Muscle layer of duodenum (tissue), 2 donors: ENCODE results near the gene CYP11A1.
"Not testable (repeated sequence)": the region's sequence is repeated elsewhere in the genome, so short reads cannot be mapped to it uniquely, and the experiment has no call there.

Experiments
- H3K27ac ChIP-seq: one replicate; pipeline ENCODE4 v1.7.0; 2013; ENCODE audit warnings: mild to moderate bottlenecking, low read length
- H3K27me3 ChIP-seq: one replicate; pipeline ENCODE4 v1.7.0; 2013; ENCODE audit warnings: low read depth, mild to moderate bottlenecking, control low read depth, low read length
- H3K36me3 ChIP-seq, 2 donors: one replicate each; pipeline ENCODE4 v1.7.0; 2013; ENCODE audit warnings: low read length in 2 of 2, control low read depth in 1 of 2, mild to moderate bottlenecking in 1 of 2; ENCODE audit not compliant: insufficient read depth in 2 of 2, control insufficient read depth in 1 of 2
- H3K4me1 ChIP-seq, 2 donors: one replicate each; pipeline ENCODE4 v1.7.0; 2013; ENCODE audit warnings: low read length in 2 of 2, mild to moderate bottlenecking in 2 of 2, control low read depth in 1 of 2, moderate library complexity in 1 of 2; ENCODE audit not compliant: insufficient read depth in 2 of 2, control insufficient read depth in 1 of 2
- H3K4me3 ChIP-seq, 2 donors: one replicate each; pipeline ENCODE4 v1.7.0; 2013; ENCODE audit warnings: low read length in 2 of 2, low read depth in 1 of 2, mild to moderate bottlenecking in 1 of 2
- H3K9me3 ChIP-seq, 2 donors: one replicate each; pipeline ENCODE4 v1.7.0; 2013; ENCODE audit warnings: low read length in 2 of 2, control low read depth in 1 of 2, mild to moderate bottlenecking in 1 of 2; ENCODE audit not compliant: control insufficient read depth in 1 of 2
- donor health status: healthy.

The CYP11A1 gene

DNA sequence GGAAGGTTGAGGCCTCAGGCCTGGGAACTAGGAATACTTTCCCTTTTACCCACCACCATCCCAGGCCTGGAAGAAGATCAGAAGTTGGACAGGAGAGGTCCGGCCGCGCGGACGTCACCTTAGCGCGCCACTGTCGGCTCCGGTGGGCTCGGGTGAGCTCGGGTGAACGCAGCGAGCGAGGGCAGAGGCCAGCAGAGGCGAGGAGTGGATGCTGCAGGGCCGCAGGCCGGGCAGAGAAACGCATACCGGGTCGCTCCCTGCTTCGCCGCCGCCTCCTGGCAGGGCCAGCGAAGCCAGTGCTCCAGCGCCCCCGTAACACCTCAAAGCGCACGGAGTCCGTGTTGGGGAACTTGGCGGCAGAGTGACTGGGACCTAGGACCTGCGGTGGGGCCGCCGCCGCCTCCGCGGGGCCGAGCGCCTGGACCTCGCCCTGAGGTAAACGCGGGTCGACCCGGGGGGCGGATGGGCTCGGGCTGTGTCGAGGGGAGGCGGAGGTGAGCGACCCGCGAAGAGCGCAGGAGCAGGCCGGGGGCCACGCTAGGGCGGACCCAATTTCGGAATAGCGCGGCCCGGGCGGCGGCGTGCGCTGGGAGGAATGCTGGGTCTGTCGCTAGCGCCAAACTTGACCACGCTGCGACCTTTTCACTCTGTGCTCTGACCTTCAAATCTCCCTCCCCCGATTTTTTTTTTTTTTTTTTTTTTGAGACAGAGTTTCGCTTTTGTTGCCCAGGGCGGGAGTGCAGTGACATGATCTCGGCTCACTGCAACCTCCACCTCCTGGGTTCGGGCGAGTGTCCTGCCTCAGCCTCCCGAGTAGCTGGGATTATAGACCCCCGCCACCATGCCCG lies 1.6 kb downstream of the CYP11A1 start:
- no peaks in the 10 kb centered on the region for H3K36me3 ChIP-seq
- peak overlapping the region; percentile 37 to 71 for H3K4me3 ChIP-seq
- no peaks in the 10 kb centered on the region for H3K9me3 ChIP-seq
- H3K27me3 ChIP-seq = peaks cover 10% of the 10 kb centered on the region
- H3K27ac ChIP-seq = no peak overlapping the region
- H3K4me1 ChIP-seq = peaks cover 0 to 12% of the 10 kb centered on the region in 2 donors

GRCh38 chr15:74364936-74365597 lies 2.4 kb downstream of the CYP11A1 start:
- Histone ChIP-seq H3K4me3 (peak overlapping the region; percentile 37 to 71), H3K27me3 (peaks cover 10% of the 10 kb centered on the region), H3K9me3 (no peaks in the 10 kb centered on the region), H3K4me1 (peaks cover 0 to 12% of the 10 kb centered on the region in 2 donors), H3K36me3 (no peaks in the 10 kb centered on the region), H3K27ac (no peak overlapping the region)

- Histone ChIP-seq H3K4me1 (peaks cover 0 to 12% of the 10 kb centered on the region in 2 donors), H3K9me3 (no peaks in the 10 kb centered on the region), H3K36me3 (no peaks in the 10 kb centered on the region), H3K27ac (no peak overlapping the region), H3K27me3 (peaks cover 10% of the 10 kb centered on the region), H3K4me3 (no peak overlapping the region)
Measured at GRCh38 chr15:74362482-74362881, 5.0 kb downstream of the CYP11A1 start.

DNA sequence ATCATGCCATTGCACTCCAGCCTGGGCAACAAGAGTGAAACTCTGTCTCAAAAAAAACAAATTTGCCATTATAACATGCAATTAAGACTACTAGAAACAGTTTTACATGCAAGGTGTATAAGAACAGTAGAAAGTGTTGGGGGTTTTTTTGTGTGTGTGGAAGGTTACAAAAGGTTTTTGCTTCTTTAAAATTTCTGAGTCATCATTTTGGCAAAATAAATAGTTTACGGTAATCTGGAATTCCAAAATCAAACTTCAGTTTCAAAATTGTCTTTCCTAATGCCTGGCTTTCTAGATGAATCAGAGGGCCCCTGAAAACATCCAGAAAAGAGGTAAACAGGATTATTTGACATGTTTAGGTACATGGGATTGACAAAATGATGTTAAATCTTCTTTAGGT lies 6.6 kb downstream of the CYP11A1 start:
- not testable (repeated sequence) for H3K4me3 ChIP-seq, H3K27me3 ChIP-seq, H3K4me1 ChIP-seq, H3K36me3 ChIP-seq, H3K27ac ChIP-seq, H3K9me3 ChIP-seq

GRCh38 chr15:74359376-74359775 lies 8.1 kb downstream of the CYP11A1 start:
- not testable (repeated sequence) for H3K27ac ChIP-seq, H3K9me3 ChIP-seq, H3K4me1 ChIP-seq, H3K4me3 ChIP-seq, H3K36me3 ChIP-seq, H3K27me3 ChIP-seq

DNA sequence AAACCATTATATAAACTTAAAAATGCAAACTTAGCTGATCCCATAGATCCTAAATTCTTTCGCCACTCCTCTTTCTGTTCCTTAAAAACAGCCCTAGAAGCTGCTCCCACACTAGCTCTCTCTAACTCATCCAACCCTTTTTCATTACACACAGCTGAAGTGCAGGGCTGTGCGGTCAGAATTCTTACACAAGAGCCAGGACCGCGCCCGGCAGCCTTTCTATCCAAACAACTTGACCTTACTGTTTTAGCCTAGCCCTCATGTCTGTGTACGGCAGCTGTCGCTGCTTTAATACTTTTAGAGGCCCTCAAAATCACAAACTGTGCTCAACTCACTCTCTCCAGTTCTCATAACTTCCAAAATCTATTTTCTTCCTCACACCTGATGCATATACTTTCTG lies 9.9 kb downstream of the CYP11A1 start:
- H3K27ac ChIP-seq, H3K36me3 ChIP-seq, H3K9me3 ChIP-seq, H3K4me3 ChIP-seq, H3K27me3 ChIP-seq, H3K4me1 ChIP-seq: not testable (repeated sequence)

- not testable (repeated sequence) for H3K36me3 ChIP-seq, H3K27ac ChIP-seq, H3K9me3 ChIP-seq, H3K4me3 ChIP-seq, H3K27me3 ChIP-seq, H3K4me1 ChIP-seq
Measured at GRCh38 chr15:74356050-74356449, 11.4 kb downstream of the CYP11A1 start.

DNA sequence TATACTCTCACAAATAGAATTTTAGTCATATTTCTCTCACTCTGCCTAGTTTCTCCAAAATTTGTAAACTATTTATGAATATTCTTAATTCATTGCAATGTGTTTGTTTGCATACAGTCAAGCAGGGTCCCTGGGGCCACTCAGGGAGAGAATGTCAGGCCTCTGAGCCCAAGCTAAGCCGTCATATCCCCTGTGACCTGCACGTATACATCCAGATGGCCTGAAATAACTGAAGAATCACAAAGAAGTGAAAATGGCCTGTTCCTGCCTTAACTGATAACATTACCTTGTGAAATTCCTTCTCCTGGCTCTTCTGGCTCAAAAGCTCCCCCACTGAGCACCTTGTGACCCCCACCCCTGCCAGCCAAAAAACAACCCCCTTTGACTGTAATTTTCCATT lies 13.5 kb downstream of the CYP11A1 start:
- not testable (repeated sequence) for H3K4me3 ChIP-seq, H3K9me3 ChIP-seq, H3K27me3 ChIP-seq, H3K36me3 ChIP-seq, H3K4me1 ChIP-seq, H3K27ac ChIP-seq

- H3K9me3 ChIP-seq = no peaks in the 10 kb centered on the region
- H3K4me3 ChIP-seq = no peak overlapping the region
- no peaks in the 10 kb centered on the region for H3K27me3 ChIP-seq
- H3K36me3 ChIP-seq = no peaks in the 10 kb centered on the region
- H3K27ac ChIP-seq = no peak overlapping the region
- H3K4me1 ChIP-seq = no peaks in the 10 kb centered on the region
Measured at GRCh38 chr15:74352393-74352910, 15.0 kb downstream of the CYP11A1 start.

- Histone ChIP-seq H3K27ac (no peak overlapping the region), H3K9me3 (no peaks in the 10 kb centered on the region), H3K4me1 (no peaks in the 10 kb centered on the region), H3K4me3 (no peak overlapping the region), H3K36me3 (no peaks in the 10 kb centered on the region), H3K27me3 (no peaks in the 10 kb centered on the region)
Measured at GRCh38 chr15:74351670-74352069, 15.8 kb downstream of the CYP11A1 start.

- Histone ChIP-seq H3K36me3 (no peaks in the 10 kb centered on the region), H3K4me1 (no peaks in the 10 kb centered on the region), H3K9me3 (no peaks in the 10 kb centered on the region), H3K27me3 (no peaks in the 10 kb centered on the region), H3K4me3 (no peak overlapping the region), H3K27ac (no peak overlapping the region)
Measured at GRCh38 chr15:74350295-74351275, 16.9 kb downstream of the CYP11A1 start.
